Measurements from ENCODE around the gene SLC7A6OS.

Gene SLC7A6OS

DNA sequence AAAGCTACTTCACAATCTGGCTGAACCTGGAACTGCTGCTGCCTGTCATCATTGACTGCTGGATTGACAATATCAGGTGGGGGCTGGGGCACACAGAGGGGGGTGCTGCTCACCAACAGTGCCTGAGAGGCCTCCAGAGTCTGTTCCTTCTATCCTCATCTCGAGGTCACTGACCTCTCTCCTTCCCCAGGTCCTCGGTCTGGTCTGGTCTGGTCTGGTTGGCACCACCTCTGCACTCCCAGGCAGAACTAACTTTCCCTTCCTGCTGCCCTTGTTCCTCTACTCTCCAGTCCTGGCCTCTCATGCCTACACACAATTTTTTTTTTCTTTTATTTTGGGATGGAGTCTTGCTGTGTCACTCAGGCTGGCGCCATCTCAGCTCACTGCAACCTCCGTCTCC is 61.4 kb downstream of the SLC7A6OS start:
- DNase-seq, result no peak
